ENCODE measurements around the gene TMEM263. TPM values are rescaled to one million over a fixed set of nuclear protein-coding genes. Genes with fewer than 3 reads are reported as not detected.

TMEM263 gene
- total RNA-seq, 1 experiment from 2014 or later = 35.0 TPM

DNA sequence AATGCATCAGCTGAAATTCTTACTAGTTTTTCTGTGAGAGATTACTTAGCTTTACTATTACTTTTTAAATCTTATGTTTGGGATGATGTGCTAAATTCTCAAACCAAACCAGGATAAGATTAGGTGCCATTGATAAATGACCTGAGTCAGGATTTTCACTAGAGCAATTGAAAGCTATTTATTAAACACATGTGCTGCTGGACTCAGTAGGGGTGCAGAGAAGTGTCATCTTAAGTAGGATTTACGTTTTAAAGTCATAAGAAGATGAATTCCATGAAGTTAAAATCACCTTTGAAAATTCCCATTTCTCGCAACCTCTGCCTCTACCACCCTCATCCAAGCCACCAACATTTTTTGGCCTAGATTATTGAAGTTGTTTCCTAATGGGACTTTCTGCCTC is 8.8 kb downstream of the TMEM263 start:
- ChIA-PET CTCF (no interaction called here), POLR2A (no interaction called here)
- no peak overlapping the region for H3K4me3 ChIP-seq (ENCODE audit: low read depth in 2 of 2, low read length in 2 of 2)
- intact Hi-C loops (cut with micrococcal nuclease; ENCODE audit: unreplicated experiment) (no loop called here), in situ Hi-C loops (cut with HindIII; ENCODE audit: low pct_unique_long_range_greater_than_20kb, low sequenced_read_pairs) (no loop called here)
- H3K36me3 ChIP-seq (ENCODE audit: control insufficient read depth, insufficient read depth, low read length) = no peaks in the 10 kb centered on the region; the same call in 1 of the 2 replicates
- H3K27me3 ChIP-seq (ENCODE audit: control insufficient read depth, insufficient read depth, low read length) = no peaks in the 10 kb centered on the region
- no peak for ATAC-seq
- no peaks in the 10 kb centered on the region for H3K9me3 ChIP-seq (ENCODE audit: control insufficient read depth, insufficient read depth, low read depth, low read length)
- DNase-seq (ENCODE audit: low read depth, low spot score) = no peak
- no peak for TF ChIP-seq POLR2AphosphoS5 (IDR thresholded peaks at IDR 0.05; ENCODE audit: low read depth, low read length)
- no peak for TF ChIP-seq SIN3A (IDR thresholded peaks at IDR 0.05; ENCODE audit: borderline replicate concordance, insufficient read depth, low read depth, low read length)
- TF ChIP-seq, protein P1, sequence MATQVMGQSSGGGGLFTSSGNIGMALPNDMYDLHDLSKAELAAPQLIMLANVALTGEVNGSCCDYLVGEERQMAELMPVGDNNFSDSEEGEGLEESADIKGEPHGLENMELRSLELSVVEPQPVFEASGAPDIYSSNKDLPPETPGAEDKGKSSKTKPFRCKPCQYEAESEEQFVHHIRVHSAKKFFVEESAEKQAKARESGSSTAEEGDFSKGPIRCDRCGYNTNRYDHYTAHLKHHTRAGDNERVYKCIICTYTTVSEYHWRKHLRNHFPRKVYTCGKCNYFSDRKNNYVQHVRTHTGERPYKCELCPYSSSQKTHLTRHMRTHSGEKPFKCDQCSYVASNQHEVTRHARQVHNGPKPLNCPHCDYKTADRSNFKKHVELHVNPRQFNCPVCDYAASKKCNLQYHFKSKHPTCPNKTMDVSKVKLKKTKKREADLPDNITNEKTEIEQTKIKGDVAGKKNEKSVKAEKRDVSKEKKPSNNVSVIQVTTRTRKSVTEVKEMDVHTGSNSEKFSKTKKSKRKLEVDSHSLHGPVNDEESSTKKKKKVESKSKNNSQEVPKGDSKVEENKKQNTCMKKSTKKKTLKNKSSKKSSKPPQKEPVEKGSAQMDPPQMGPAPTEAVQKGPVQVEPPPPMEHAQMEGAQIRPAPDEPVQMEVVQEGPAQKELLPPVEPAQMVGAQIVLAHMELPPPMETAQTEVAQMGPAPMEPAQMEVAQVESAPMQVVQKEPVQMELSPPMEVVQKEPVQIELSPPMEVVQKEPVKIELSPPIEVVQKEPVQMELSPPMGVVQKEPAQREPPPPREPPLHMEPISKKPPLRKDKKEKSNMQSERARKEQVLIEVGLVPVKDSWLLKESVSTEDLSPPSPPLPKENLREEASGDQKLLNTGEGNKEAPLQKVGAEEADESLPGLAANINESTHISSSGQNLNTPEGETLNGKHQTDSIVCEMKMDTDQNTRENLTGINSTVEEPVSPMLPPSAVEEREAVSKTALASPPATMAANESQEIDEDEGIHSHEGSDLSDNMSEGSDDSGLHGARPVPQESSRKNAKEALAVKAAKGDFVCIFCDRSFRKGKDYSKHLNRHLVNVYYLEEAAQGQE (IDR thresholded peaks at IDR 0.05; ENCODE audit: insufficient read depth in 1 of 2, low read depth in 2 of 2, low read length in 1 of 2) = no peak
- TF ChIP-seq, protein P2, sequence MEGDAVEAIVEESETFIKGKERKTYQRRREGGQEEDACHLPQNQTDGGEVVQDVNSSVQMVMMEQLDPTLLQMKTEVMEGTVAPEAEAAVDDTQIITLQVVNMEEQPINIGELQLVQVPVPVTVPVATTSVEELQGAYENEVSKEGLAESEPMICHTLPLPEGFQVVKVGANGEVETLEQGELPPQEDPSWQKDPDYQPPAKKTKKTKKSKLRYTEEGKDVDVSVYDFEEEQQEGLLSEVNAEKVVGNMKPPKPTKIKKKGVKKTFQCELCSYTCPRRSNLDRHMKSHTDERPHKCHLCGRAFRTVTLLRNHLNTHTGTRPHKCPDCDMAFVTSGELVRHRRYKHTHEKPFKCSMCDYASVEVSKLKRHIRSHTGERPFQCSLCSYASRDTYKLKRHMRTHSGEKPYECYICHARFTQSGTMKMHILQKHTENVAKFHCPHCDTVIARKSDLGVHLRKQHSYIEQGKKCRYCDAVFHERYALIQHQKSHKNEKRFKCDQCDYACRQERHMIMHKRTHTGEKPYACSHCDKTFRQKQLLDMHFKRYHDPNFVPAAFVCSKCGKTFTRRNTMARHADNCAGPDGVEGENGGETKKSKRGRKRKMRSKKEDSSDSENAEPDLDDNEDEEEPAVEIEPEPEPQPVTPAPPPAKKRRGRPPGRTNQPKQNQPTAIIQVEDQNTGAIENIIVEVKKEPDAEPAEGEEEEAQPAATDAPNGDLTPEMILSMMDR (IDR thresholded peaks at IDR 0.05) = no peak
- TF ChIP-seq TCF7L2 (IDR thresholded peaks at IDR 0.05; ENCODE audit: low read depth, low read length) = no peak
- no peak overlapping the region for H3K27ac ChIP-seq (ENCODE audit: low read length)
- H3K4me1 ChIP-seq (ENCODE audit: control insufficient read depth, insufficient read depth, low read length) = no peaks in the 10 kb centered on the region
- BruUV-seq (replicated peaks) = no TSS peak

GRCh38 chr12:106971065-106971464 is 15.4 kb downstream of the TMEM263 start:
- Histone ChIP-seq H3K9me3 (ENCODE audit: control insufficient read depth, insufficient read depth, low read depth, low read length) (no peaks in the 10 kb centered on the region), H3K36me3 (ENCODE audit: control insufficient read depth, insufficient read depth, low read length) (peaks cover 9% of the 10 kb centered on the region; the same call in 1 of the 2 replicates), H3K27ac (ENCODE audit: low read length) (no peak overlapping the region), H3K4me1 (ENCODE audit: control insufficient read depth, insufficient read depth, low read length) (peaks cover 5% of the 10 kb centered on the region), H3K27me3 (ENCODE audit: control insufficient read depth, insufficient read depth, low read length) (no peaks in the 10 kb centered on the region), H3K4me3 (ENCODE audit: low read depth in 2 of 2, low read length in 2 of 2) (no peak overlapping the region)
- ChIA-PET POLR2A (interaction anchor here (0.6 kb wide), 1 partner anchor 613 kb away, joined by 6 read pairs; no protein-coding TSS in a partner anchor), CTCF (no interaction called here)
- no TSS peak for BruUV-seq (replicated peaks)
- in situ Hi-C loops (cut with HindIII; ENCODE audit: low pct_unique_long_range_greater_than_20kb, low sequenced_read_pairs) = no loop called here
- DNase-seq (ENCODE audit: low read depth, low spot score) = no peak
- ATAC-seq = no peak
- TF ChIP-seq SIN3A (IDR thresholded peaks at IDR 0.05; ENCODE audit: borderline replicate concordance, insufficient read depth, low read depth, low read length) (no peak), POLR2AphosphoS5 (IDR thresholded peaks at IDR 0.05; ENCODE audit: low read depth, low read length) (no peak), TCF7L2 (IDR thresholded peaks at IDR 0.05; ENCODE audit: low read depth, low read length) (no peak)
- TF ChIP-seq, protein P2 (IDR thresholded peaks at IDR 0.05) = no peak
- TF ChIP-seq, protein P1 (IDR thresholded peaks at IDR 0.05; ENCODE audit: insufficient read depth in 1 of 2, low read depth in 2 of 2, low read length in 1 of 2) = no peak
- intact Hi-C loops (cut with micrococcal nuclease; ENCODE audit: unreplicated experiment) = no loop called here
